ENCODE data around the gene PARP16.

Gene PARP16

DNA sequence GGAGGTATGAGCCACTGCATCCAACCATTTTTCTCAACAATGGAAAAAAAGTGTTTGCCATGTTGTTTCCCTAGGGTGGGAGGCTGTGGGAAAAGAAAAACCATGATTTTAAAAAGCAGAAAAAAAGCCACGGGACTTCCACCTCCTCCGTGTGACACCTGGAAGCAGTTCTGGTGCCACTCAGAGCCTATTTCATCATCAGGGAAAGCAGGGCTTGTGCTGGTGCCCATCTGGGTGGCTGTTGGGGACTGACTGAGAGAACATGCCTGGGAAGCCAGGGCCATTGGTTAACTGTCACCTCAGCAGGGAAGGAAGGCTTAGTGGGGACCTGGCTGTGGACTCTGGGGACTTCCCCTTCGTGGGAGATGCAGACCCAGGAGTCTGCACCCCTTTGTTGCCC lies 25.1 kb upstream of the PARP16 start:
- peak; percentile 22 for DNase-seq (ENCODE audit: low spot score)

DNA sequence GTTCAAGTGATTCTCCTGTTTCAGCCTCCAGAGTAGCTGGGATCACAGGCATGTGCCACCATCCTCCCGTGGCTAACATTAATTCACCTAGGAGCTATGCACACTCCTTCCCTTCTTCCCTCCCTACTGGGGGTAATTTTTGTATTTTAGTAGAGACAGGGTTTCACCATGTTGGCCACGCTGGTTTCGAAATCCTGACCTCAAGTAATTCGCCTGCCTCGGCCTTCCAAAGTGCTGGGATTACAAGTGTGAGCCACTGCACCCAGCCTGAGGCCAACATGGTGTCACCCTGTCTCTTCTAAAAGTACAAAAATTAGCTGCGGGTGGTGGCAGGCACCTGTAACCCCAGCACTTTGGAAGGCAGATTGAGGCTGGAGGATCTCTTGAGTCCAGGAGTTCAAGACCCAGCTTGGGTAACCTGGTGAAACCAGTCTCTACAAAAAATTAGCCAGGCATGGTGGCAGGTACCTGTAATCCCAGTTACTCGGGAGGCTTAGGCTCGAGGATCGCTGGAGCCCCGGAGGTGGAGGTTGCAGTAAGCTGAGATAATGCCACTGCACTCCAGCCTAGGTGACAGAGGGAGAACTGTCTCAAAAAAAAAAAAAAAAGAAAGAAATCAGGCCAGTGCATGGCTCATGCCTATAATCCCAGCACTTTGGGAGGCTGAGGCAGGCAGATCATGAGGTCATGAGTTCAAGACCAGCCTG lies 23.9 kb upstream of the PARP16 start:
- no peak for DNase-seq (ENCODE audit: low spot score)

GRCh38 chr15:65309882-65310418 lies 23.3 kb upstream of the PARP16 start:
- peak; percentile 4 for DNase-seq (ENCODE audit: low spot score)

DNA sequence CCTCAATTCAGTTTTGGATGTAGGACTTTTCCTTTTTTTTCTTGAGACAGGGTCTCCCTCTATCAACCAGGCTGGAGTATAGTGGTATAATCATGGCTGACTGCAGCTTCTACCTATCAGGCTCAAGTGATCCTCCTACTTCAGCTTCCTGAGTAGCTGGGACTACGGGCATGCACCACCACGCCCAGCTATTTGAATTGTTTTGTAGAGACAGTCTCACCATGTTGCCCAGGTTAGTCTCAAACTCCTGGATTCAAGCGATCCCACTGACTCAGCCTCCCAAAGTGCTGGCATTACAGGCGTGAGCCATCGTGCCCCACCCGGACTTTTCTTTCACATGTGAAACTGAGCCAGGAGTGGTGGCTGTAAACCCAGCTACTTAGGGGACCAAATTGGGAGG lies 21.3 kb upstream of the PARP16 start:
- no peak for DNase-seq (ENCODE audit: low spot score)

GRCh38 chr15:65306551-65306950 lies 19.9 kb upstream of the PARP16 start:
- no peak for DNase-seq (ENCODE audit: low spot score)

DNA sequence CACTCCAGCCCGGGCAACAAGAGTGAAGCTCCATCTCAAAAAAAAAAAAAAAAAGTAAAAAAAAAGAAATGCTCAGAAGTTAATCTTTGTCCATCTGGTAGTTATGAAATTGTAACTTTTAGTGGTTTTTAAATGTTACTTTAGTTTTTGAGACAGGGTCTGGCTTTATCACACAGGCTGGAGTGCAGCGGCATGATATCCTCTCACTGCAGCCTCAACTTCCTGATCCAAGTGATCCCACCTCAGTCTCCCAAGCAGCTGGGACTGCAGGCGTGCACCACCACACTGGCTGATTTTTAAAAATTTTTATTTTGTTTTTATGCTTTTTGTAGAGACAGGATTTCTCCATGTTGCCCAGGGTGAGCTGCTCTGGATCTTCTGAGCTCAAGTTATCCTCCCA lies 19.1 kb upstream of the PARP16 start:
- DNase-seq (ENCODE audit: low spot score): no peak

DNA sequence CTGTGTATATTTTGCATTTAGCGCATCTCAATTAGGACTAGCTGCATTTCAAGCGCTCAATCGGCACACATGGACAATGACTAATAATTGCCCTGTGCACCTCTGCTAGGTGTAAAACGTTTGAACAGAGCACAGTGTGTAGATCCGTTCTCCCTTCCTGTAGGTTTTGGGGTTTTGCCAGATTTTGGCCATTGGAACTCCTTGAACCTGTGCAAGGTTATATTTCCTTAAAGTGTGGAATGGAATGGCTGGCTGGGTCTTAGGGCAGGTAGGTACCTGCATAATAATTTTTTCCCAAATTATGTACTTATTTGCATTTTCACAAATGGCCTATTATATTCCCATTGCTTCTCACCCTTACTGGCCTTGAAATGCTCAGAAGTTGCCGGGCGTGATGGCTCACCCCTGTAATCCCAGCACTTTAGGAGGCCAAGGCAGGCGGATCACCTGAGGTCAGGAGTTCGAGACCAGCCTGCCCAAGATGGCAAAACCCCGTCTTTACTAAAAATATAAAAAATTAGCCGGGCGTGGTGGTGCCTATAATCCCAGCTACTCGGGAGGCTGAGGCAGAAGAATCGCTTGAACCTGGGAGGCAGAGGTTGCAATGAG lies 18.6 kb upstream of the PARP16 start:
- DNase-seq (ENCODE audit: low spot score): no peak

DNA sequence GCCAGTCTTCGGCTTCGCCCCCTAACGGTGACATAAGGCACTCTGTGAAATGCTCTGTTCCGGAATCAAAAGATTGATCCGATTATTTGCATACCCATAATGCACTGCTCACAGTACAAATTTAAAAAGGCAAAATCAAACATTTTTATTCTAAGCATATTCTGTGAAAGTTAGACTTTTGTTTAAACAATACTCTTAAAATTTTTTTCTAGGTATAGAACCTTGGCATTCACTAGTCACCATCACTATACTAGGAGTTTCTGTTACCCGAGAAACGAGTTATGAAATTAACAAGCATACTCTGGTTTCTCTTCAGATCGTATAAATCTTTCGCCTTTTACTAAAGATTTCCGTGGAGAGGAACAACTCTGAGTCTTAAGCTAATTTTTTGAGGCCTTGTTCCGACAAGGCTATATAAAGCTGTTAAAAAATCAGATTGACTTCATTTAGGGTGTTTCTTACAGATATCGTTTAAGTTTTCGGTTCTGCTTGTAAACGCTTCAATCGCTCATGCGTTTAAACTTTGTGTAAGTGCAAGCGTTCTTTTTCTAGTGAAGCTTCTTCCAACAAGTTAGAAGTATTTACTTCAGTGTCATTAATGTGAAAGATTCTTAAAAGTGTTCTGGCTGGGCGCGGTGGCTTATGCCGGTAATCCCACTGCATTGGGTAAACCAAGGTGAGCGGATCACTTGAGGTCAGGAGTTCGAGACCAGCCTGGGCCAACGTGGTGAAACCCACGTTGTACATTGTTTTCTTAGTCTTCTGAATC lies 17.9 kb upstream of the PARP16 start, which contains the start of gene RNU5B-1:
Gene RNU5B-1 (plus strand): TSS at position 297 of the 769 bp plus-strand sequence.
- DNase-seq (ENCODE audit: low spot score): peak; percentile 75

DNA sequence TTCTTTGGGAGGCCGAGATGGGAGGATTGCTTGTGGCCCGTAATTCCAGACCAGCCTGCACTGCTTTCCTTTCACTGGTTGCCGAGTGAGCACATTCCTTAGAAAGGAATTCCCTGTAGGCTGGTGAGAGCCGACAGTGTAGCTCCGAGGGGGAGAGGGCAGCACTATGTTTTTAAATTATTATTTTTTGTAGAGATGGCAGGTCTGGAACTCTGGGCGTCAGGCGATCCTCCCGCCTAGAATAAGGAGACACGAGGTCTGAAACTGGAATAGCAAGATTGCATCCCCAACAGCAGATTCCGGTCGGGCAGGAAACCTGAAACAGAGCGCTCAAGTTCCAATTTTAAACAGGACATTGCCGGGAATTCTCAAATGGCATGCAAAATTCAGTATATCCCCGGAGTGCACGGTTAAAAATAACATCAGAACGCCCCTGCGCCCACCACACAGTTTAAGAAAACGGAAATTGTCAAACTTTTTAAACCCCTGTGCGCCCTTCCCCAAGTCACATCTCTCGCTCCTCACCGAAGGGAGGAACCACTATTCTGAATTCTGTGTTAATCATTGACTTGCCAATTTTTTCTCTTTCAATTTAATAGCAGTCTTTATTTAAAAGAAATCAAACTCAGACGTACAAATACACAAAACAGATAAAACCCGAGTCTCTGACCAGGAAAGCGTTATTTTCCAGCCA lies 17.2 kb upstream of the PARP16 start:
- DNase-seq (ENCODE audit: low spot score): peak; percentile 53

DNA sequence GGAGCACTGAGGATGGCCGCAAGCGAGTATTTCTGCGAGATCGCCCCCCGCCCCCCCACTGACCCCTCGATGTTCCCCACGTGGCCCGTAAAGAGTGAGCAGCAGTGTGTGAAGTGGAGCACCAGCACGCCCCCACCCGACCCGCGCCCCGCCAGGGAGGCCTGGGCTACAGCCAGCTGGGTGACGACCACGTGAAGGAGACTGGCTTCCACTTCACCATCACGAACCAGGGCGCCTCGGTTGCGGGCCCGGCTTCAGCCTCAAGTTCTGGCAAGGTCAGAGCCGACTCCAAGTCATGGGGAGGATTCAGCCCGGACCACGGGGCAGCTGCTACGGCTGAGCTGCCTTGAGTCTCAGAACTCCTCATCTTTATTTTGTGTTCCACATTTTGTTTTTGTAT lies 15.4 kb upstream of the PARP16 start:
- no peak for DNase-seq (ENCODE audit: low spot score)

- DNase-seq (ENCODE audit: low spot score): no peak
Observed at GRCh38 chr15:65300924-65301441, 14.3 kb upstream of the PARP16 start.

- DNase-seq (ENCODE audit: low spot score): no peak
Observed at GRCh38 chr15:65298731-65299130, 12.0 kb upstream of the PARP16 start.

GRCh38 chr15:65292938-65293518 lies 6.3 kb upstream of the PARP16 start:
- DNase-seq (ENCODE audit: low spot score): no peak

DNA sequence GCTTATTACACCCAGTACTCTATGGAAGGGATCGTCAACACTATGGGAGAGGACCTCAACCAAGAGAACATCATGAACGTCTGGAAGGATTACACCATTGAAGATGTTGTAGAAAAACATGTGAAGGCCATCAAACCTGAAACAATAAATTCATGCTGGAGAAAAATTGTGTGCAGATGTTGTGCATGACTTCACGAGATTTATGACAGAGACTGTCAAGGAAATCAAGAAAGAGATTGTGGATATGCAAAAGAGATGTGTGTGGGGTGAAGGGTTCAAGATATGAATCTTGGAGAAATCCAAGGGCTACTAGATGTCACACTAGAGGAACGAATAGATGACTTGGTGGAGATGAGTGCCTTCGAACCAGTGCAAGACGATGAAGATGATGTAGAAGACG lies 3.5 kb upstream of the PARP16 start:
- DNase-seq (ENCODE audit: low spot score): no peak

DNA sequence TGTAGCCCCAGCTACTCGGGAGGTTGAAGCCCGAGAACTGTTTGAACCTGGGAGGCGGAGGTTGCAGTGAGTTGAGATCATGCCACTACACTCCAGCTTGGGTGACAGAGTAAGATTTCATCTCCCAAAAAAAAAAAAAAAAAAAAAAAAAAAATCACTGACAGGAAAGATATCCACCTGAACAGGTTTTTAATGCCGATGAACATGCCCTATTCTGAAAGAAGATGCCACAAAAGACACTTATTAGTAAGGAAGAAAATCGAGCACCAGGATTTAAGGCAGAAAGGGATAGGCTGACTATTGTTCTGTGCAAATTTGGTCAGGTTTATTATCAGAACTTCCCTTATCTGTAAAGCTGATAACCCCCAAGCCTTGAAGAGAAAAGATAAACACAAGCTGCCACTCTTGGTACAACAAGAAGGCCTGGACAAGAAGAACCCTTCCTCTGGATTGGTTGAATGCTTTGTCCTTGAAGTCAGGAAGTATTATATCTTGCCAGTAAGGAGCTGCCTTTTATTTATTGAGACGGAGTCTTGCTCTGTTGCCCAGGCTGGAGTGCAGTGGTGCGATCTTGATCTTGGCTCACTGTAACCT lies 2.7 kb upstream of the PARP16 start:
- no peak for DNase-seq (ENCODE audit: low spot score)

DNA sequence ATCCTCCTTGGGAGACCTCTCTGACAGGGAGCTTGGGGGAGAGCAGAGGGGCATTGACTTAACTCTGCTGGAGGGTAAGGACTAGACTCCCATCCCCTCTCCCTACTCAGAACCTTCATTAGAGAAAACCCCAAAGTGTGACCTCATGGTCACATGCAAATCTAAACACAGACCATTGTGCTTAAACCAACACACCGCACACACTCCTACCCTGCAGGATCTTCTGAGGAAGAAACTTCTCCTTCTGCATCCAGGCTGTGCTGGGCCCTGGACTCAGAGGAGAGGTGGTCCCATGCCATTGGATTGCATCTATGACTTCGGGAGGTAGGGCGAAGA lies 805 bp upstream of the PARP16 start:
- no peak for DNase-seq (ENCODE audit: low spot score)

GRCh38 chr15:65286069-65286703 lies 497 bp downstream of the PARP16 start:
- DNase-seq (ENCODE audit: low spot score): peak; percentile 74

DNA sequence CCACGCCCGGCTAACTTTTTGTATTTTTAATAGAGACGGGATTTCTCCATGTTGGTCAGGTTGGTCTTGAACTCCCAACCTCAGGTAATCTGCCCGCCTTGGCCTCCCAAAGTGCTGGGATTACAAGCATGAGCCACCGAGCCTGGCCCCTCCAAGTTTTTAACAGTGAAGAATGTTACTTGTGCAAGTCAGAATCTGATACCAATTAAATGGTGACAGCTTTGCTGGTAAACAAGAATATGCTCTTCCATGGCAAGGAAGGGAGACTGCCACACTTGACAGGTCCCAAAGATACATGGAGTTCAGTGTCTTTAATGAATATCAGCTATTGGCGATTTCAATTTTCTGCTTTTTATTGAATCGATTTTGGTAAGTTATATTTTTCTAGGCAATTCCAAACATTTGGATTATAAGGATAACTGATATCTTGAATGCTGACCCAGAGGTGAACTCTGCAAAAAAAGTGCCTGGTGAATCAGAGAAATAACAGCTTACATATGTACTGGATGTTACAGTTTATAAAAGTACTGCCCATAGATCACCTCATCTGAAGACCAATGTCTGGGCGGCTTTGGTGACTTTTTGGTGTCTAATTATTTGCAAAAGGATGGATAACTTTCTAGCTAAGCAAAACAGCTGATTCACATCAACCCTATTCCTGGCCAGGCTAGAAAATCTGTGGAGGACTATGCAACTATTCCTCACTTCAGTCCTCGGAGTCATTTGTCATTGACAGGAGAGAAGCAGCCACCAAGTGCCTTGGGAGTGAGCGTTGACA lies 1.2 kb downstream of the PARP16 start:
- DNase-seq (ENCODE audit: low spot score): no peak

DNA sequence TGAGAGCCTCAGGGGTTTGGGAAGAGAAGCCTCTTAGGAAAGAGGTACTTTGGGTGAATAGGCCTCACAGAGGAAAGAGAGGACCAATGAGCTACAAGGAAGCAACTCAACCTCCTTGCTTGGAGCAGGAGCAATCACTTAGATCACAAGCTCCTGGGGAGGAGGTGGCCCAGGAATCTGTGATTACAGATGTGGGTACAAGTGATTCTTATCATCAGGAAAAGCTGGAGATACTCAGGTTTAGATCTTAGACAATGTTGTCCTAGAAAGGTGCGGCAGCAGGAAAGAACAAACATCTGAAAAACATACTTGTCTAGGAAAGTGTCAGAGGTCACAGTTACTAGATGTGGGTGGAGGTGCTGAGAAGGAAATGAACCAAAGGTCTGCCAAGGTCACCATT lies 8.2 kb downstream of the PARP16 start:
- DNase-seq (ENCODE audit: low spot score): no peak

DNA sequence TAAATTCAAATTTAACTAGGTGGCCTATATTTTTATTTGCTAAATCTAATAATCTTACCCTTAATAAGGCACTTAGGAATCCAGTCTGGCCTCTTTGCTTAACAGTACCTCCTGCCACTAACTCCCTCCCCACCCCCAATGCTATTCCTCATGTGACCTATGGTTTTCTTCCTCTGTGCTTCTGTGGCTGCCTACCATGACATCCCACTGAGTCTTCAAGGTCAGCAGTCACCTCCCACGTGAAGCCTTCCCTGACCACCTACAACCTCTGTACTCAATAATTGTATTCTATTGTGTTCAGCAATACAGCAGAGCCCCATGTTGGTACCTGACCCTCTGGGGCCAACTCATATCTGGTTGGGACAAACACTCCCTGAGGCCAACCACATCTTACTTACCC lies 9.7 kb downstream of the PARP16 start:
- DNase-seq (ENCODE audit: low spot score): no peak
